Smooth muscle cell (in vitro differentiated cells): Measurements from ENCODE around the gene CAMTA1. TPM values are rescaled to one million over a fixed set of nuclear protein-coding genes. Genes with fewer than 3 reads are reported as not detected.

Experiments used
- DNase-seq: peaks from one replicate; lab custom pipeline; 2025; ENCODE audit not compliant: unreplicated experiment; lab: John Stamatoyannopoulos, UW
- H2AFZ ChIP-seq: fragments of 200-600 bp; sonication (generic); 2 replicates; pipeline ENCODE4 v1.6.0; 2016; ENCODE audit warnings: antibody characterized with exemption, low read depth, mild to moderate bottlenecking
- H3F3A ChIP-seq: fragments of 200-600 bp; sonication (generic); 2 replicates; pipeline ENCODE4 v1.6.0; 2017; ENCODE audit warnings: antibody characterized with exemption, low read depth
- H3K27ac ChIP-seq: fragments of 200-600 bp; sonication (generic); 2 replicates; pipeline ENCODE4 v1.5.1; 2016; ENCODE audit warnings: low read depth, mild to moderate bottlenecking
- H3K27me3 ChIP-seq: fragments of 200-600 bp; sonication (generic); 2 replicates; pipeline ENCODE4 v1.6.1; 2016; ENCODE audit warnings: low read depth, mild to moderate bottlenecking
- H3K36me3 ChIP-seq: fragments of 200-600 bp; sonication (generic); 2 replicates; pipeline ENCODE4 v1.5.1; 2016; ENCODE audit warnings: low read depth
- H3K4me1 ChIP-seq: fragments of 200-600 bp; sonication (generic); 2 replicates; pipeline ENCODE4 v1.5.1; 2016; ENCODE audit warnings: low read depth
- H3K4me2 ChIP-seq: fragments of 200-600 bp; sonication (generic); 2 replicates; pipeline ENCODE4 v1.6.0; 2016; ENCODE audit warnings: mild to moderate bottlenecking
- H3K4me3 ChIP-seq: fragments of 200-600 bp; sonication (generic); 2 replicates; pipeline ENCODE4 v1.5.1; 2016; ENCODE audit warnings: mild to moderate bottlenecking
- H3K79me2 ChIP-seq: fragments of 200-600 bp; sonication (generic); 2 replicates; pipeline ENCODE4 v1.6.0; 2016; ENCODE audit warnings: low read depth, mild to moderate bottlenecking
- H3K9ac ChIP-seq: fragments of 200-600 bp; sonication (generic); 2 replicates; pipeline ENCODE4 v1.6.0; 2016; ENCODE audit warnings: low read depth
- H3K9me3 ChIP-seq: fragments of 200-600 bp; sonication (generic); replicated peaks from 2 replicates; pipeline ENCODE4 v1.5.1; 2016; ENCODE audit warnings: low read depth
- H4K20me1 ChIP-seq: fragments of 200-600 bp; sonication (generic); 2 replicates; pipeline ENCODE4 v1.6.0; 2016; ENCODE audit warnings: low read depth
- CTCF ChIP-seq: fragments of 200-600 bp; sonication (generic); IDR thresholded peaks from 2 replicates; pipeline ENCODE4 v1.5.1; 2017; ENCODE audit warnings: borderline replicate concordance, mild to moderate bottlenecking, antibody characterized with exemption; ENCODE audit not compliant: insufficient read depth, poor library complexity, severe bottlenecking
- WGBS: methylation state at CpG from one replicate; pipeline ENCODE4 v1.1.7; 2016; ENCODE audit warnings: low lambda C conversion rate; 5-methylcytosine and 5-hydroxymethylcytosine counted together
- polyA plus RNA-seq: library from polyadenylated mRNA; unstranded; fragments of >200 nt; fragmentation: Nextera tagmentation; extraction: Ambion mirVana; gene quantifications from 2 replicates; pipeline ENCODE4 v1.2.1, GENCODE V29; 2016
- total RNA-seq: library from RNA; depleted of rRNA; stranded (reverse); fragments of >200 nt; gene quantifications from 2 replicates; pipeline ENCODE4 v1.2.3, GENCODE V29; 2014

CAMTA1 gene
- total and polyA plus RNA-seq, 2 experiments from 2014 or later, result 139 to 145 TPM

GRCh38 chr1:7005762-7006161 is 220.5 kb downstream of the CAMTA1 start:
- Histone ChIP-seq H3K4me1 (no peaks in the 10 kb centered on the region), H3K36me3 (no peaks in the 10 kb centered on the region), H3K4me3 (no peak overlapping the region), H2AFZ (no peak overlapping the region), H3K9me3 (no peaks in the 10 kb centered on the region), H3K27me3 (peaks cover 13% of the 10 kb centered on the region), H4K20me1 (no peaks in the 10 kb centered on the region), H3F3A (no peaks in the 10 kb centered on the region), H3K4me2 (no peak overlapping the region), H3K27ac (no peak overlapping the region), H3K9ac (no peak overlapping the region), H3K79me2 (no peaks in the 10 kb centered on the region)
- no peak for DNase-seq
- TF ChIP-seq CTCF, result no peak
- WGBS, result 88% methylated on average over 4 of the region's 4 CpGs

GRCh38 chr1:7006996-7007871 is 222.0 kb downstream of the CAMTA1 start:
- Histone ChIP-seq H3K4me2 (no peak overlapping the region), H3K79me2 (no peaks in the 10 kb centered on the region), H3K9me3 (no peaks in the 10 kb centered on the region), H3K9ac (no peak overlapping the region), H3K36me3 (no peaks in the 10 kb centered on the region), H3F3A (no peaks in the 10 kb centered on the region), H2AFZ (no peak overlapping the region), H4K20me1 (no peaks in the 10 kb centered on the region), H3K4me1 (no peaks in the 10 kb centered on the region), H3K27me3 (peaks cover 13% of the 10 kb centered on the region), H3K4me3 (no peak overlapping the region), H3K27ac (no peak overlapping the region)
- WGBS, result 93% methylated on average over 26 of the region's 26 CpGs
- no peak for DNase-seq
- no peak for TF ChIP-seq CTCF

- Histone ChIP-seq H3K9me3 (no peaks in the 10 kb centered on the region), H3K79me2 (no peaks in the 10 kb centered on the region), H3K4me2 (no peak overlapping the region), H3F3A (no peaks in the 10 kb centered on the region), H3K27ac (no peak overlapping the region), H3K9ac (no peak overlapping the region), H3K36me3 (no peaks in the 10 kb centered on the region), H2AFZ (no peak overlapping the region), H3K27me3 (peaks cover 13% of the 10 kb centered on the region), H3K4me1 (no peaks in the 10 kb centered on the region), H4K20me1 (no peaks in the 10 kb centered on the region), H3K4me3 (no peak overlapping the region)
- WGBS, result 91% methylated on average over 10 of the region's 10 CpGs
- no peak for TF ChIP-seq CTCF
- DNase-seq, result no peak
These were observed 222.6 kb downstream of the CAMTA1 start for GRCh38 chr1:7007902-7008301.

GRCh38 chr1:7008331-7008730 is 223.1 kb downstream of the CAMTA1 start:
- H2AFZ ChIP-seq, result no peak overlapping the region
- H3K79me2 ChIP-seq, result no peaks in the 10 kb centered on the region
- H3K4me2 ChIP-seq, result no peak overlapping the region
- H3K4me3 ChIP-seq, result no peak overlapping the region
- no peaks in the 10 kb centered on the region for H3F3A ChIP-seq
- DNase-seq, result no peak
- no peak for TF ChIP-seq CTCF
- H3K9me3 ChIP-seq, result no peaks in the 10 kb centered on the region
- no peak overlapping the region for H3K9ac ChIP-seq
- peaks cover 13% of the 10 kb centered on the region for H3K27me3 ChIP-seq
- H3K27ac ChIP-seq, result no peak overlapping the region
- H3K36me3 ChIP-seq, result no peaks in the 10 kb centered on the region
- H4K20me1 ChIP-seq, result no peaks in the 10 kb centered on the region
- 92% methylated on average over 10 of the region's 10 CpGs for WGBS
- H3K4me1 ChIP-seq, result no peaks in the 10 kb centered on the region
